NCI-H1105 treated with DMSO at 0.1 percent for 48 hours (cell line): Measurements from ENCODE around the gene UBE3A.

ENCODE experiments used
- DNase-seq: peaks from one replicate; lab custom pipeline; 2025; lab: John Stamatoyannopoulos, UW

The UBE3A gene

GRCh38 chr15:25331860-25332259, 107.0 kb downstream of the UBE3A start:
- DNase-seq = no peak

GRCh38 chr15:25331404-25331803, 107.4 kb downstream of the UBE3A start:
- no peak for DNase-seq

GRCh38 chr15:25329696-25330095, 109.1 kb downstream of the UBE3A start:
- DNase-seq = no peak

- no peak for DNase-seq
Observed at GRCh38 chr15:25327686-25328085, 111.1 kb downstream of the UBE3A start.

GRCh38 chr15:25325187-25325586, 113.6 kb downstream of the UBE3A start:
- no peak for DNase-seq

GRCh38 chr15:25323420-25323819, 115.4 kb downstream of the UBE3A start:
- no peak for DNase-seq

GRCh38 chr15:25287823-25288222, 151.0 kb downstream of the UBE3A start:
- no peak for DNase-seq
